Fibroblast of lung (primary cell): ENCODE data around the gene B3GNT7.

Experiments
- CTCF ChIP-seq, 2 donors: IDR thresholded peaks in 1 of 2; conservative IDR thresholded peaks in 1 of 2; 1 replicate in 1 of 2; 2 replicates in 1 of 2; pipeline ENCODE4 v1.5.1; 2011 to 2012; ENCODE audit warnings: low read length in 2 of 2, control low read depth in 1 of 2, inconsistent platforms in 1 of 2, low read depth in 1 of 2, mild to moderate bottlenecking in 1 of 2
- EZH2 ChIP-seq: IDR thresholded peaks from 2 replicates; pipeline ENCODE4 v1.5.1; 2012; ENCODE audit warnings: low read length, control low read depth, mild to moderate bottlenecking; ENCODE audit errors: missing control alignments

GRCh38 chr2:231397928-231398294, 2.4 kb downstream of the B3GNT7 start:
- TF ChIP-seq CTCF (conservative IDR thresholded peaks at IDR 0.05 in 1 of 2, IDR thresholded peaks at IDR 0.05 in 1 of 2; ENCODE audit: low read depth in 1 of 2, low read length in 2 of 2): no peak
- TF ChIP-seq EZH2: no peak
